ENCODE measurements around the gene TAS1R3.

Gene TAS1R3

GRCh38 chr1:1318131-1318652, 12.9 kb upstream of the TAS1R3 start:
- DNase-seq = peak in 6 of 10 donors; percentile 45 to 90 (median 78)
- intact Hi-C loops (cut with DNase I) = no loop called here

GRCh38 chr1:1318777-1319645, 12.1 kb upstream of the TAS1R3 start:
- DNase-seq = no peak
- intact Hi-C loops (cut with DNase I) = no loop called here

GRCh38 chr1:1319646-1319941, 11.5 kb upstream of the TAS1R3 start:
- no peak for DNase-seq
- intact Hi-C loops (cut with DNase I) = no loop called here

- DNase-seq = no peak
- intact Hi-C loops (cut with DNase I) = no loop called here
Observed at GRCh38 chr1:1320666-1321448, 10.2 kb upstream of the TAS1R3 start.

GRCh38 chr1:1321477-1321876, 9.6 kb upstream of the TAS1R3 start:
- intact Hi-C loops (cut with DNase I) = no loop called here
- no peak for DNase-seq

GRCh38 chr1:1322418-1322817, 8.7 kb upstream of the TAS1R3 start:
- intact Hi-C loops (cut with DNase I) = no loop called here

GRCh38 chr1:1322952-1323351, 8.1 kb upstream of the TAS1R3 start:
- intact Hi-C loops (cut with DNase I) = no loop called here
- no peak for DNase-seq

More at GRCh38 chr1:1322418-1322817, 8.7 kb upstream of the TAS1R3 start:
- no peak for DNase-seq

- no peak for DNase-seq
- intact Hi-C loops (cut with DNase I) = loop anchor here (2.0 kb wide), 1 partner anchor 15 kb away; the partner anchor contains the start of gene PUSL1
Observed at GRCh38 chr1:1324084-1324523, 7.0 kb upstream of the TAS1R3 start.

- intact Hi-C loops (cut with DNase I) = loop anchor here (2.0 kb wide), 1 partner anchor 16 kb away; the partner anchor contains the start of gene PUSL1
- peak; percentile 89 to 98 (median 93) for DNase-seq
Observed at GRCh38 chr1:1324524-1325287, 6.4 kb upstream of the TAS1R3 start, which contains the start of the genes CPTP and INTS11. Gene CPTP (plus strand): TSS chr1:1324802. CDS start chr1:1326911, 2,109 bp downstream. Gene INTS11 (minus strand): TSS chr1:1324660. CDS start chr1:1324608, 52 bp downstream.

GRCh38 chr1:1325288-1326074, 5.6 kb upstream of the TAS1R3 start:
- intact Hi-C loops (cut with DNase I) = loop anchor here (2.0 kb wide), 1 partner anchor 17 kb away; the partner anchor contains the start of gene PUSL1
- DNase-seq = no peak

- no peak for DNase-seq
- intact Hi-C loops (cut with DNase I) = no loop called here
Observed at GRCh38 chr1:1326075-1326605, 4.9 kb upstream of the TAS1R3 start.

GRCh38 chr1:1327291-1327690, 3.8 kb upstream of the TAS1R3 start:
- intact Hi-C loops (cut with DNase I) = no loop called here
- DNase-seq = no peak

- DNase-seq = no peak
- intact Hi-C loops (cut with DNase I) = no loop called here
Observed at GRCh38 chr1:1328254-1328653, 2.8 kb upstream of the TAS1R3 start.

GRCh38 chr1:1329304-1330210, 1.5 kb upstream of the TAS1R3 start:
- intact Hi-C loops (cut with DNase I) = no loop called here
- no peak for DNase-seq

GRCh38 chr1:1330366-1331067, 563 bp upstream of the TAS1R3 start:
- no peak for DNase-seq
- intact Hi-C loops (cut with DNase I) = no loop called here

GRCh38 chr1:1332031-1332755, 1.1 kb downstream of the TAS1R3 start:
- intact Hi-C loops (cut with DNase I) = no loop called here
- DNase-seq = no peak

Data from posterior cingulate gyrus (tissue), 11 donors.